GM19099 (cell line): ENCODE measurements around the gene RNU4-1.
A peak's percentile ranks its signal among the peaks of the same experiment; 100 is the strongest.

Source experiments
- POLR2A ChIP-seq: IDR thresholded peaks from 3 replicates; pipeline ENCODE4 v1.6.1; 2011; ENCODE audit warnings: low read depth; ENCODE audit not compliant: insufficient read length; ENCODE audit errors: extremely low read depth

Gene RNU4-1

DNA sequence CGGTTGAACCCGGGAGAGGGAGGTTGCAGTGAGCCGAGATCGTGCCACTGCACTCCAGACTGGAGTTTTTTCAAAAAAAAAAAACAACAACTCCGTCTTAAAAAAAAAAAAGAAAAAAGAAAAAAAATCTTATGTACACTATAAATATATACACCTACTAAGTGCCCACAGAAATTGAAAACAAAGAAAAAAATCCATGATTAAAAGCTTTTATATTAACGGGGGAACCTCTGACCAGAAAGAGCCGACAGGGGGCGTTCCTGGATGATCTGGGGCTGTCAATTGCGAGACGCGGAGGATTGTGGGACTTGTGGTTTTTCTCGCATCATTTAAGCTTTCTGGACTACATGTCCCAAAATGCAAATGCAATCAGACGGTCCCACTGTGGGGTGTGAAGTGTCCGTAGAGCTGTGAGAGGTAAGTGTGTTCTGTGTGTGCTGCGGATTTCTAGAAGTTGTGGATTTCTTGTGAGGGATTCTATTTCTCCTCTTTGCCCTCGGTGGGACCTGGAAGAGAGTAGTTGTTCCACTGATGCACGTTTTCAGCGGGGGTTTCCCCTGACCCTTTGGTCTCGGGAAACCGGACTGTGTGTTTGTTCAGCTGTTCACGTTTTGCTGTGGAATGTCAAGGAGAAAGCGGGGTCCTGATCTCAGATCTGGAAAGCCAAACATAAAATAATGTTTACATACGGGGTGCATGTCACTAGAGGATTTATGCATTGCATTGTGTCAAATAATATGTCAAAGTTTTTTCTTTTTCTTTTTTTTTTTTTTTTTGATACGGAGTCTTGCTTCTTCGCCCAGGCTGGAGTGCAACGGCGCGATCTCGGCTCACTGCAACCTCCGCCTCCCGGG lies 9.2 kb upstream of the RNU4-1 start, which contains the start of gene SIRT4:
Gene SIRT4, plus strand, starts transcription at position 360 of the 854 bp plus-strand sequence. CDS start 1,241 bp downstream, outside the sequence.
- TF ChIP-seq POLR2A: peak; percentile 42

- TF ChIP-seq POLR2A: no peak
Measured at GRCh38 chr12:120292411-120292660, 701 bp downstream of the RNU4-1 start.

GRCh38 chr12:120290609-120291305 lies 2.3 kb downstream of the RNU4-1 start:
- no peak for TF ChIP-seq POLR2A

GRCh38 chr12:120287491-120287890 lies 5.5 kb downstream of the RNU4-1 start:
- no peak for TF ChIP-seq POLR2A

GRCh38 chr12:120286768-120287490 lies 6.1 kb downstream of the RNU4-1 start:
- TF ChIP-seq POLR2A: no peak

DNA sequence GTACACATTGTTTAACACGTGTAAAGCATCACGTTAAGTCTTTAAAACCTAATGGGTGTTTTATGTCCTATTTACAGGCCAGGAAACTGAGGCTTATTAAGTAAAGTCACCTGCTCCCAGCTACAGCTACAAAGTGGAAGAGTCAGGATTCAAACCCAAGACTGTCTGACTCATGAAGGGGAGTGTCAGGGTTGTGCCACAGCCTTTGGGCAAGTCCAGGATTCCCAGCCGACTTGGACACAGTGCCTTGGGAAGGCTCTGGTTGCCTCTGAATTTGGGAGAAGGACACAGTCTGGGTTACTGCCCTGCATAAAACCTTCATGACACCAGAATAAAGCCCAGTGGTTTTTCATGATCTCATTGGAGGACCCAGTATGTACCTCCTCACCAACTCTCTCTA lies 8.7 kb downstream of the RNU4-1 start:
- no peak for TF ChIP-seq POLR2A

DNA sequence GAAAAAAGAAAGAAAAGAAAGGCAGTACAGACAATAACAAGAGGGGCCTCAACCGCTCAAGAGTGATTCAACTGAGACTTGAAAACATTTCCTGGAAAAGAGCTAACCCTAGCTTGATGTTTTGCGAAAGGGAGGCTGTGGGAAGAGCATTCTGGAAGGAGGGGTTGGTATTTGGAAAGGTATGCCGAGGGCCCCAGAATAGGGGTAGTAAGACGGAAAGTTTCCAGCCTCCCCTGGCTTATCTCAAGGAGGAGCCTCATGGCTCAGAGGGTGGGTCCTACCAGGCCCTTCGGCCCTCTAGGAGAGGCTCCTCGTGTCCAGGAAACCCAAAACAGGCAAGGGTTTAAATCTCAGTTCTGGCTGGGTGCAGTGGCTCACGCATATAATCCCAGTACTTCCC lies 9.7 kb downstream of the RNU4-1 start:
- TF ChIP-seq POLR2A: no peak

- no peak for TF ChIP-seq POLR2A
Measured at GRCh38 chr12:120278137-120279069, 14.6 kb downstream of the RNU4-1 start.

- no peak for TF ChIP-seq POLR2A
Measured at GRCh38 chr12:120276734-120277133, 16.3 kb downstream of the RNU4-1 start.

DNA sequence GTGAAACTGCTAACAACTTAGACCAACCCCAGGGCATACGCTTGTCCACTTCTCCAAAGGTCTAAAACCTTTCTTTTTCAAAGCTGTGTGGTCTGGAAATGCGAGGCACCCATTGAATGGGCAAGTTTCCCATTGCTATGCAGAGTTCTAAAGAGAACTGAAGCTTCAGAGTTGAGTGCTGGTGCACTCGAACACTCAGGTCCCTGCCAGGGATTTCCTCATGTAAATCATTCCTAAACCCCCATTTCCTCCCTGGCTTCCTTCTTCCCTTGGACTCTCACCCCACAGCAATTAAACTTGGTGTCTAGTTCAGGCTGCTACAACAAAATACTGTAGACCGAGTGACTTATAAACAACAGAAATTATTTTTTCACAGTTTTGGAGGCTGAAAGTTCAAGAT lies 25.3 kb downstream of the RNU4-1 start:
- no peak for TF ChIP-seq POLR2A

DNA sequence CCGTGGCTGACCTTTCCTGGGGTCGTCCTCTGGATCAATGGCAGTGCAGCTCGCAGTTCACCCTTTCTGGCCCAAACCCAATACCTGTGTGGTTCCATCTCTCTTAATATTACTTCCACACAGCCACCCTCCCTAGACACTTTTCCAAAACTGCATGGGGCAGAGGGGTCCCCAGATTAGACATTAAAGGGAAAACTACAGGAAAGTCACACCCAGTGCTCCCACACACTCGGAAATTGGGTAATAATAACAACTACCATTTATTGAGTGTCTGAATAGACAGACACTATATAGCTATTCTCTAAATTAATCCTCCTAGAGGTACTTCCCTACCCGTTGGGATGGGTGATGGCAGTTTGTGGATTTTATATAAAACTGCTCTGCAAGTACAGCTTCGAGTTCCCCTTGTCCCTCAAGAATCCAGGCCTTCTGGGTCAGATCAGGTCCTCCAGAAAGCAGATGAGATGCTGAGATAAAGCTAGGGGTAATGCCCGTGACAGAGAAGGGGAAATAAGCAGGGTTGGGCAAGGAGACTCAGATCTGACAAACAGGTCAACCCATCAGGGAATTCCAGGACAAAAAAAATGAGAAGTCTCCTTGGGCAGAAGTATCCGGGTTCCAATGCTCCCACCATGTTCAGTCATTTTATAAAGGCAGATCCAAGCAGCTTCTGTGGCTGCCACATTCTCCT lies 26.7 kb downstream of the RNU4-1 start:
- TF ChIP-seq POLR2A: no peak

GRCh38 chr12:120265473-120266179 lies 27.4 kb downstream of the RNU4-1 start, which contains the start of gene PXN:
PXN (minus strand) TSS chr12:120265730; CDS start chr12:120265629, 101 bp downstream.
- peak; percentile 62 for TF ChIP-seq POLR2A

DNA sequence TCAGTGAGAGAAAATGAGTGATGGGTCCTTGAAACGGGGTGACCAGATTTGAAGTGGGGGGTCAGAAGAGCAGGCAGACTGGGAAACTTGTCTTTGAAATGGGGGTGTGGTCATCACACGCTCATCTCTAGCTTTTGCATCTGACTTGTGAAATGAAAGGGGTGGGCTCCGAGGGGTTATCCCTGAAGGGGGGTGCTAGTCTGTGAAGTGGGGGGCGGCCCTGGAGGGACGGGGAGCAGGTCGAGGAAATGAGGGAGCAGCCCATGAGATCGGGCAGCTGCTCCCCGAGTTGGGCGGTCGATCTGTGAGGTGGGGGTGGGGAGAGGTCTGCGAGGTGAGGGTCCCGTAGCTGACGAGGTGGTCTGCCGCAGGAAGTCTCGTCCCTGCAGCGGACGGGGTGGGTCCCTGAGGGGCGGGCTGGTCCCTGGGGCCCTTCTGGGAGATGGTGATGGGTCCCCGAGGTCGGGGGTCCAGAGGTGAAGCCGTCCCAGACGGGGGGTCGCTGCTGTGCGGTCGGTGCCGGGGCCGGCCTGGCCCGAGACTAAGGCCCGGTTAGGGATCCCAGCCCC lies 28.0 kb downstream of the RNU4-1 start:
- TF ChIP-seq POLR2A: no peak
